Activated CD8-positive, alpha-beta T cell treated with anti-CD3 and anti-CD28 coated beads, Interleukin-2, amount 10 ng/mL, durations not matched to agents 7 days and 5 days (primary cell): Measurements from ENCODE around the gene GTPBP3. TPM values are rescaled to one million over a fixed set of nuclear protein-coding genes. Genes with fewer than 3 reads are reported as not detected.
A peak's percentile ranks its signal among the peaks of the same experiment; 100 is the strongest.

Experiments
- ATAC-seq: fragments of 150-1000 bp; cut with Tn5 transposase; one replicate; pipeline ENCODE4 v1.10.0; 2021; ENCODE audit warnings: moderate library complexity
- CTCF ChIA-PET: fragments of 350-600 bp; sonication (Branson Sonifier 250); formaldehyde crosslinking; loops from one replicate; lab custom pipeline; 2021; ENCODE audit warnings: antibody characterized with exemption; lab: Charles Lee
- POLR2A ChIA-PET: fragments of 350-600 bp; sonication (Branson Sonifier 250); formaldehyde crosslinking; loops from one replicate; lab custom pipeline; 2021; ENCODE audit warnings: antibody characterized with exemption; lab: Charles Lee
- DNase-seq: peaks from one replicate; pipeline ENCODE4 v3.0.0-alpha.2; 2020
- H3K27ac Mint-ChIP-seq: one replicate; pipeline ENCODE4 v1.8.0; 2021; ENCODE audit warnings: mild to moderate bottlenecking, mixed read lengths
- H3K27me3 Mint-ChIP-seq: one replicate; pipeline ENCODE4 v1.8.0; 2021; ENCODE audit warnings: low read depth, mixed read lengths
- H3K36me3 Mint-ChIP-seq: one replicate; pipeline ENCODE4 v1.8.0; 2021; ENCODE audit warnings: low read depth, mixed read lengths
- H3K4me1 Mint-ChIP-seq: one replicate; pipeline ENCODE4 v1.8.0; 2021; ENCODE audit warnings: low read depth, mixed read lengths
- H3K4me3 Mint-ChIP-seq: one replicate; pipeline ENCODE4 v1.8.0; 2021; ENCODE audit warnings: mild to moderate bottlenecking, mixed read lengths
- H3K9me3 Mint-ChIP-seq: one replicate; pipeline ENCODE4 v1.8.0; 2022; ENCODE audit warnings: mixed read lengths; ENCODE audit not compliant: insufficient read depth
- total RNA-seq, 2 experiments: library from RNA; stranded (reverse); gene quantifications; one replicate each; pipeline ENCODE4 v1.2.3, GENCODE V29; 2021

Gene GTPBP3
- total RNA-seq, 2 experiments from 2014 or later, result 38.6 to 39.4 TPM

GRCh38 chr19:17338433-17339078 lies 1.2 kb downstream of the GTPBP3 start:
- Mint-ChIP-seq H3K27ac (peak overlapping the region; percentile 9), H3K9me3 (no peaks in the 10 kb centered on the region), H3K27me3 (no peaks in the 10 kb centered on the region), H3K36me3 (peaks cover 8% of the 10 kb centered on the region), H3K4me3 (peak overlapping the region; percentile 97), H3K4me1 (peaks cover 36% of the 10 kb centered on the region)
- no peak for DNase-seq
- POLR2A ChIA-PET, result interaction anchor here (0.6 kb wide), 1 partner anchor 30 kb away, joined by 3 read pairs; the partner anchor contains the start of gene DDA1
- CTCF ChIA-PET, result interaction anchor here (2.8 kb wide), 1 partner anchor 48 kb away, joined by 12 read pairs; no protein-coding TSS in a partner anchor
- no peak for ATAC-seq

- POLR2A ChIA-PET, result interaction anchor here (0.6 kb wide), 1 partner anchor 30 kb away, joined by 3 read pairs; the partner anchor contains the start of gene DDA1
- no peaks in the 10 kb centered on the region for H3K9me3 Mint-ChIP-seq
- H3K36me3 Mint-ChIP-seq, result peaks cover 6% of the 10 kb centered on the region
- H3K4me3 Mint-ChIP-seq, result peak overlapping the region; percentile 97
- no peaks in the 10 kb centered on the region for H3K27me3 Mint-ChIP-seq
- DNase-seq (peak; percentile 63), ATAC-seq (no peak)
- no peak overlapping the region for H3K27ac Mint-ChIP-seq
- CTCF ChIA-PET, result interaction anchor here (2.8 kb wide), 1 partner anchor 47 kb away, joined by 12 read pairs; no protein-coding TSS in a partner anchor
- peaks cover 32% of the 10 kb centered on the region for H3K4me1 Mint-ChIP-seq
Measured at GRCh38 chr19:17339088-17339741, 1.9 kb downstream of the GTPBP3 start.

- CTCF ChIA-PET, result interaction anchor here (0.7 kb wide), 1 partner anchor 80 kb away, joined by 3 read pairs; no protein-coding TSS in a partner anchor
- ATAC-seq, result no peak
Measured at GRCh38 chr19:17340302-17340870, 3.0 kb downstream of the GTPBP3 start.

GRCh38 chr19:17340871-17341357 lies 3.6 kb downstream of the GTPBP3 start:
- ATAC-seq, result no peak
- no peak overlapping the region for H3K27ac Mint-ChIP-seq
- CTCF ChIA-PET, result no interaction called here

More at GRCh38 chr19:17340302-17340870, 3.0 kb downstream of the GTPBP3 start:
- Mint-ChIP-seq H3K27me3 (no peaks in the 10 kb centered on the region), H3K4me1 (peaks cover 27% of the 10 kb centered on the region), H3K4me3 (no peak overlapping the region), H3K36me3 (peaks cover 6% of the 10 kb centered on the region), H3K27ac (no peak overlapping the region), H3K9me3 (no peaks in the 10 kb centered on the region)
- DNase-seq, result no peak
- POLR2A ChIA-PET, result no interaction called here

GRCh38 chr19:17341386-17341785 lies 4.0 kb downstream of the GTPBP3 start:
- no peaks in the 10 kb centered on the region for H3K9me3 Mint-ChIP-seq
- DNase-seq (no peak), ATAC-seq (no peak)
- H3K4me1 Mint-ChIP-seq, result peaks cover 28% of the 10 kb centered on the region
- CTCF ChIA-PET, result no interaction called here
- H3K36me3 Mint-ChIP-seq, result peaks cover 6% of the 10 kb centered on the region
- no peak overlapping the region for H3K27ac Mint-ChIP-seq
- no peaks in the 10 kb centered on the region for H3K27me3 Mint-ChIP-seq
- POLR2A ChIA-PET, result no interaction called here
- H3K4me3 Mint-ChIP-seq, result no peak overlapping the region

More at GRCh38 chr19:17340871-17341357, 3.6 kb downstream of the GTPBP3 start:
- no peak for DNase-seq
- Mint-ChIP-seq H3K27me3 (no peaks in the 10 kb centered on the region), H3K9me3 (no peaks in the 10 kb centered on the region), H3K36me3 (peaks cover 6% of the 10 kb centered on the region), H3K4me3 (no peak overlapping the region), H3K4me1 (peaks cover 25% of the 10 kb centered on the region)
- POLR2A ChIA-PET, result no interaction called here

- ChIA-PET CTCF (interaction anchor here (1.4 kb wide), 1 partner anchor 50 kb away, joined by 4 read pairs; no protein-coding TSS in a partner anchor), POLR2A (no interaction called here)
- no peak for DNase-seq
- ATAC-seq, result no peak
- H3K27ac Mint-ChIP-seq, result no peak overlapping the region
- peaks cover 32% of the 10 kb centered on the region for H3K4me1 Mint-ChIP-seq
- no peak overlapping the region for H3K4me3 Mint-ChIP-seq
- peaks cover 6% of the 10 kb centered on the region for H3K36me3 Mint-ChIP-seq
- no peaks in the 10 kb centered on the region for H3K9me3 Mint-ChIP-seq
- no peaks in the 10 kb centered on the region for H3K27me3 Mint-ChIP-seq
Measured at GRCh38 chr19:17341845-17342244, 4.5 kb downstream of the GTPBP3 start.

- Mint-ChIP-seq H3K27me3 (peaks cover 13% of the 10 kb centered on the region), H3K9me3 (no peaks in the 10 kb centered on the region), H3K4me3 (no peak overlapping the region), H3K36me3 (no peaks in the 10 kb centered on the region), H3K4me1 (peaks cover 29% of the 10 kb centered on the region), H3K27ac (no peak overlapping the region)
- CTCF ChIA-PET, result interaction anchor here (0.8 to 3.3 kb wide), 14 partner anchors 9 to 79 kb away, joined by 3 to 30 read pairs (median 4); partner anchors contain the start of gene BABAM1
- peak; percentile 95 for ATAC-seq
- POLR2A ChIA-PET, result no interaction called here
- DNase-seq, result peak; percentile 84
Measured at GRCh38 chr19:17346109-17346671, 8.8 kb downstream of the GTPBP3 start.

GRCh38 chr19:17347361-17347760 lies 10.0 kb downstream of the GTPBP3 start:
- CTCF ChIA-PET, result interaction anchor here (1.1 to 3.3 kb wide), 7 partner anchors 14 to 119 kb away, joined by 3 to 30 read pairs (median 4); partner anchors contain the start of gene ANKLE1
- POLR2A ChIA-PET, result interaction anchor here (0.7 kb wide), 1 partner anchor 11 kb away, joined by 3 read pairs; no protein-coding TSS in a partner anchor

GRCh38 chr19:17347877-17348276 lies 10.5 kb downstream of the GTPBP3 start:
- DNase-seq (no peak), ATAC-seq (no peak)
- Mint-ChIP-seq H3K9me3 (no peaks in the 10 kb centered on the region), H3K4me1 (peaks cover 39% of the 10 kb centered on the region), H3K27ac (no peak overlapping the region), H3K27me3 (peaks cover 18% of the 10 kb centered on the region), H3K4me3 (no peak overlapping the region), H3K36me3 (no peaks in the 10 kb centered on the region)
- ChIA-PET POLR2A (no interaction called here), CTCF (interaction anchor here (1.1 to 3.3 kb wide), 7 partner anchors 14 to 118 kb away, joined by 3 to 30 read pairs (median 4); partner anchors contain the start of gene ANKLE1)

More at GRCh38 chr19:17347361-17347760, 10.0 kb downstream of the GTPBP3 start:
- H3K27ac Mint-ChIP-seq, result no peak overlapping the region
- H3K27me3 Mint-ChIP-seq, result peaks cover 18% of the 10 kb centered on the region
- no peak for DNase-seq
- no peaks in the 10 kb centered on the region for H3K9me3 Mint-ChIP-seq
- H3K4me1 Mint-ChIP-seq, result peaks cover 39% of the 10 kb centered on the region
- H3K36me3 Mint-ChIP-seq, result no peaks in the 10 kb centered on the region
- H3K4me3 Mint-ChIP-seq, result no peak overlapping the region
- ATAC-seq, result no peak

- no peaks in the 10 kb centered on the region for H3K9me3 Mint-ChIP-seq
- peaks cover 43% of the 10 kb centered on the region for H3K4me1 Mint-ChIP-seq
- DNase-seq, result no peak
- no peak for ATAC-seq
- no peak overlapping the region for H3K4me3 Mint-ChIP-seq
- CTCF ChIA-PET, result interaction anchor here (1.2 to 3.3 kb wide), 3 partner anchors 37 to 118 kb away, joined by 3 to 30 read pairs (median 4); no protein-coding TSS in a partner anchor
- peaks cover 18% of the 10 kb centered on the region for H3K27me3 Mint-ChIP-seq
- H3K27ac Mint-ChIP-seq, result no peak overlapping the region
- H3K36me3 Mint-ChIP-seq, result no peaks in the 10 kb centered on the region
- POLR2A ChIA-PET, result no interaction called here
Measured at GRCh38 chr19:17348700-17349099, 11.3 kb downstream of the GTPBP3 start.

GRCh38 chr19:17351815-17352435 lies 14.6 kb downstream of the GTPBP3 start:
- ChIA-PET CTCF (no interaction called here), POLR2A (no interaction called here)
- H3K27ac Mint-ChIP-seq, result no peak overlapping the region
- no peaks in the 10 kb centered on the region for H3K36me3 Mint-ChIP-seq
- ATAC-seq (no peak), DNase-seq (no peak)
- H3K4me3 Mint-ChIP-seq, result no peak overlapping the region
- peaks cover 21% of the 10 kb centered on the region for H3K27me3 Mint-ChIP-seq
- peaks cover 31% of the 10 kb centered on the region for H3K4me1 Mint-ChIP-seq
- H3K9me3 Mint-ChIP-seq, result no peaks in the 10 kb centered on the region
